NCI-H1105 treated with DMSO at 0.1 percent for 48 hours (cell line): ENCODE data around the gene TCF12.

Source experiments
- DNase-seq: peaks from one replicate; lab custom pipeline; 2025; lab: John Stamatoyannopoulos, UW

Gene TCF12

GRCh38 chr15:57053470-57053869 lies 135.0 kb downstream of the TCF12 start:
- DNase-seq = no peak

DNA sequence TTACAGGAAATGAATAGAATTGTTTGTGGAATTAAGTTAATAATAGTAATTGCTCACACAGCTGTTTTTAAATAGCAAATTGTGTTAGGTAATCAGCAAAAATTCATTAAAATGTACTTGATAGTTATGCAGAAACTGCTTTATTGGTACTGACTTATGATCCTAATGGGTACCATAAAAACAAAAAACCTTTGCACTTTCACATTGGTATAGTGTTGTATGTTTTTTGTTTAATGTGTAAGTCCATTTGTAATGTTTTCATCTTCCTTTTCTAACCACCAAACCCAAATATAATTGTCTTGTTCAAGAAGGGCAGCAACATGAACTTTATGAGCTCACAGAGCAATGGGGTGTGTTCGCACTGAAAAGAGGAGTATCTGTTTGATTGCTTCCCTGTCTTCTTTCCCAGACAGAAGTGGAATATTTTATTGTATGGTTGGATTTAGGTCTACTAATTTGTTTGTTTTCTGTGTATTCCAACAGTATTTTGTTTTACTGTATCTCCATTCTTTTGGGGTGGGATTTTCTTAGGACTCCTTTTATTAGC lies 135.8 kb downstream of the TCF12 start:
- peak; percentile 27 for DNase-seq

GRCh38 chr15:57056357-57056756 lies 137.9 kb downstream of the TCF12 start:
- DNase-seq = no peak

GRCh38 chr15:57057134-57057930 lies 138.9 kb downstream of the TCF12 start:
- DNase-seq = no peak

- no peak for DNase-seq
Observed at GRCh38 chr15:57059026-57059660, 140.7 kb downstream of the TCF12 start.

DNA sequence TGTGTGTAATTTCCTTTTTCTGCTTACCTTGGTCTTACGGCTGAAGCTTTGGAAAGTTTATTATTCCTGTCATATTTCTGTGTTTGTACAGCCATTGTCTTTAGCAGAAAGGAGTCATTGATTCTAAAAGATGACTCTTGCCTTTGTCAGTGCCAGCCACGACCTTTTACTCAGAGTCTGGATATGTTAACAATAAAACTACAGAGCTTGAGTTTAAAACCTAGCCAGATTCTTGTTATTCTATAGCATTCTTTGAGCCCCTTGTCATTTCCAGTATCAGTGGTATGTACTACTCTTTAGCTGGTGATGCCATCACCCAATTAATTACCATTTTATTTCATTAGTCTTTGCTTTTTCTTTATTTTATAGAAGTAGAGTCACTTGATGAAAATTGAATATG lies 142.4 kb downstream of the TCF12 start:
- DNase-seq = no peak

- DNase-seq = no peak
Observed at GRCh38 chr15:57061281-57061680, 142.8 kb downstream of the TCF12 start.

GRCh38 chr15:57061696-57062095 lies 143.3 kb downstream of the TCF12 start:
- DNase-seq = no peak

DNA sequence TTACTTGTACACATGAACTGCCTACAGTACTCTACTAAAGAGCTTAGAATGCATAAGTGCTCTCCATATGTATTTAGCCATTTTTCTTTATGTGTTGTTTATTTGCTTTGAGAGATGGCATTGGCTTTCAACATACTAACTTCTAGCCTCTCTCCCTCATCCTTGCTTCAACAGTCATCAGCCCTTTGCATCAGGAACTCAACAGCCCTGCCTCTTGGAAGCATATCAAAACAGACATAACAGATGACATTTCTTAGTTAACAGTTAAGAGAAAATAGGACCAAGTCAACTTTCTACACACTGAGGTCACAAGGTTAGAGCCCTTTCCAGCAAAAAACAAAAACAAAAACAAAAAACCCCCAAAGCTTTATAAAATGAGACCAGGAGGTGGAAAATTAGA lies 145.6 kb downstream of the TCF12 start:
- DNase-seq = no peak

DNA sequence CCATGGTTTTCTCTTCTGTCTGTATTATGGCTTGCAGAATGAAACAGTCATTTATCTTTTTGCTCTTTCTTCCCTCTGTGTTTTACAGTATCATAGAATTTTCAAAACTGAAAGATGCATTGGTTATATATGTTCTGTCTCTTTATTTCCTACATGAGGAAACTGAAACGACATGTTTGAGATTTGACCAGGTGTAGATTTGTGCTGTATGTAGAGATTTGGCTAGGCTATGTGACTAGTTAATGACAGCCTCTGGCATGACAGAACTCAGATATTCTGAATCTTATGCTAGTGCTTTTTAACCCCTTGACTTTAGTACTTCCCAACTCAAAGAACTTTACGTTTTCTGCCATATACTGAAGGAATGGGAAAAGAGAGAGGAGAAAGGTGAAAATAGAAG lies 151.0 kb downstream of the TCF12 start:
- no peak for DNase-seq

- DNase-seq = no peak
Observed at GRCh38 chr15:57070674-57071073, 152.2 kb downstream of the TCF12 start.

DNA sequence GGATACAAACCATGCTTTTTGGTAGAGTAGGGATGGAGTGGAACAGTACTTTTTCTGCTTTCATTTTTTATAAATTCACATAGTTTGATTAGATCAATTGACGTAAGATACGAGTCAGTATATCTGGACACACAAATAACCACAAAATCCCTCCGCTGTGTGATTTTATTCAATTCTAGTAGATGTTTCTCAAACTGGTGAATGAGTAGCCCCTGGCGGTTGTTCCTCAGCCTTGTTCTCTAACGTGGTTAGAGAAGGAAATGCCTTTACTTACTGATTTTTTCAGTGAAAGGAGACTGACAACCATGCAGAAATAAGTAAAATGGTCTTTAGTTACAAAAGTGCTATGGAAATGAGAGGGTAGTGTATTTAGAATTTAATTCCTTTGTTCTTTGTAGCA lies 161.0 kb downstream of the TCF12 start:
- no peak for DNase-seq

- DNase-seq = no peak
Observed at GRCh38 chr15:57079931-57080620, 161.6 kb downstream of the TCF12 start.

- DNase-seq = no peak
Observed at GRCh38 chr15:57082054-57082728, 163.7 kb downstream of the TCF12 start.

DNA sequence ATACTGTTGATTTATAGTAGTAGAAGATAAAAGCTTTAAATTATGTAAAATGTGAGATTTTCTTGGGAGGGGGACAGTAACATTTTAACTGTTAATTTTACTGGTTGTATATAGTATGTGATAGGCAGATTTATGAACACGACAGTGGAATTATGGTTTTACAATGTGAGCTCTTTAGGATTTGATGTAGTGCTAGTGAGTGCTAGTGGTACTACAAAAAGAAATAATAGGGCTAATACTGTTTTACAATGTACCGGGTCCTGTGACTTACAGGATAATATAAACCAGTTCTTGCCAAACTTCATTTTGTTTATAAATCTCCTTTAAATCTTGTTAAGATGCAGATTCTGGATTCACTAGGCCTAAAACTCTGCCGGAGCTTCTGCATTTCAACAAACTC lies 165.7 kb downstream of the TCF12 start:
- DNase-seq = no peak

GRCh38 chr15:57085267-57085666 lies 166.8 kb downstream of the TCF12 start:
- no peak for DNase-seq

- DNase-seq = no peak
Observed at GRCh38 chr15:57086857-57087427, 168.5 kb downstream of the TCF12 start.

- DNase-seq = no peak
Observed at GRCh38 chr15:57089815-57090495, 171.5 kb downstream of the TCF12 start.

GRCh38 chr15:57090496-57090859 lies 172.0 kb downstream of the TCF12 start:
- no peak for DNase-seq

DNA sequence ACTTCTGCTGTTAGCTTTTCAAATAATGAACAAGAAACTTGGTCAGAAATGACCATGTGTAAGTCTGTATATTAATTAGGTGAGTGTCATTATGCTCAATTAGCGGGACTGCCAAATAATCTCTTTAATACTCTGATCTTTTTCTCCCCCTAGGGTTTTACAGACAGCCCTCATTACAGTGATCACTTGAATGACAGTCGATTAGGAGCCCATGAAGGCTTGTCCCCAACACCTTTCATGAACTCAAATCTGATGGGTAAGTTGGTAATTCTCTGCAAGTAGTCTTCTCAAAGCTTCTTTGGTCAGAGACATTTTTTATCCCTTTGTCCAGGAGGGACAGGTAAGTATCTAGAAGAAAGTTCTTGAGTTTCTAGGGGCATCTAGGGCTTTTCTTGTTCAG lies 173.2 kb downstream of the TCF12 start:
- DNase-seq = no peak

DNA sequence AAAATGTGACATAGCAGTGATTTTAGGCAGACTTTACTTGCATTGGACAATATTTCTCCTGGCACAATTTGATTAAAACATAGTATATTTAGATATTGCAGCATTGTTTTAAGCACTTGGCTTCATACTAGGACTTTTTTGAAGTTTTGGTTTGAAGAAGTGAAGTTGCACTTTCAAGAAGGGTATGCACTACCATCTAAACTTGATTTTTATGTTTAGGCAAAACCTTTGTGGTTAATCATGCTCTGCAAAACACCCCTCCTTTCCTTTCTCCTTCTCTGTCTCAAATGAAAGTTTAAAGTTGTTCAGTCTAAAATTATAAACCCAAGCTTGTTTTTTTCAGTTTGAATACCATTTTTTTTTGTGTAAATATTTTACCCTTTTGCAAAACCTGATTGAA lies 173.8 kb downstream of the TCF12 start:
- no peak for DNase-seq
